ENCODE data around the gene AGAP1. TPM values are rescaled to one million over a fixed set of nuclear protein-coding genes. Genes with fewer than 3 reads are reported as not detected.

Gene AGAP1
- total and polyA plus RNA-seq, 9 donors = 5.7 to 32.2 (median 20.2) TPM

DNA sequence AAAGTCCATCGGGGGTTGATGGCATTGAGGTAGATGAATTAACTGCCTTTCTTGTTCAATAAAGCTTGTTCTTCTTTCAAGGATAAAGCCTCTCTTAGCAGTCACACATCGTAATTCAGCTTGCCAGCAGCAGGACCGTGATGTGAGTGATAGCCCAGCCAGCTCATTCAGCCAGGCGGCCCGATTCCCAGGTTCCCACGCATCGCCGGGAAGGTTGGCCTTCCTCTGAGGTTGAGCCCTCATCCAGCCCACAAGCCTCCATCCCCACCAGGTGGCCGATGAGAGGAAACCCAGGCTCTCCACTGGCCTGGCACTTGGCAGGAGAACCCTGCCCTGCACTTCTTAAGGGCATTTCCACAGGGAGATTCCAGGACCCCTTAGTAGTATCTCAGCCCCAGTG lies 4.7 kb downstream of the AGAP1 start:
- TF ChIP-seq POLR2A (IDR thresholded peaks at IDR 0.05) (no peak), EP300 (IDR thresholded peaks at IDR 0.05) (no peak)
- TF ChIP-seq, protein P1, sequence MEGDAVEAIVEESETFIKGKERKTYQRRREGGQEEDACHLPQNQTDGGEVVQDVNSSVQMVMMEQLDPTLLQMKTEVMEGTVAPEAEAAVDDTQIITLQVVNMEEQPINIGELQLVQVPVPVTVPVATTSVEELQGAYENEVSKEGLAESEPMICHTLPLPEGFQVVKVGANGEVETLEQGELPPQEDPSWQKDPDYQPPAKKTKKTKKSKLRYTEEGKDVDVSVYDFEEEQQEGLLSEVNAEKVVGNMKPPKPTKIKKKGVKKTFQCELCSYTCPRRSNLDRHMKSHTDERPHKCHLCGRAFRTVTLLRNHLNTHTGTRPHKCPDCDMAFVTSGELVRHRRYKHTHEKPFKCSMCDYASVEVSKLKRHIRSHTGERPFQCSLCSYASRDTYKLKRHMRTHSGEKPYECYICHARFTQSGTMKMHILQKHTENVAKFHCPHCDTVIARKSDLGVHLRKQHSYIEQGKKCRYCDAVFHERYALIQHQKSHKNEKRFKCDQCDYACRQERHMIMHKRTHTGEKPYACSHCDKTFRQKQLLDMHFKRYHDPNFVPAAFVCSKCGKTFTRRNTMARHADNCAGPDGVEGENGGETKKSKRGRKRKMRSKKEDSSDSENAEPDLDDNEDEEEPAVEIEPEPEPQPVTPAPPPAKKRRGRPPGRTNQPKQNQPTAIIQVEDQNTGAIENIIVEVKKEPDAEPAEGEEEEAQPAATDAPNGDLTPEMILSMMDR (IDR thresholded peaks at IDR 0.05) = no peak
- no peaks in the 10 kb centered on the region for H3K27me3 ChIP-seq
- H3K9me3 ChIP-seq = no peaks in the 10 kb centered on the region
- DNase-seq = no peak
- H3K4me1 ChIP-seq (ENCODE audit: insufficient read depth) = peaks cover 4% of the 10 kb centered on the region
- WGBS, 3 donors = 77 to 81% (median 77%) methylated on average over 9 of the region's 9 CpGs
- no peak overlapping the region for H3K27ac ChIP-seq
- intact Hi-C loops (cut with DNase I) = loop anchor here in 2 of 4 donors (5.0 to 10.0 kb wide), 2 partner anchors 86 to 89 kb away; no protein-coding TSS in a partner anchor
- H3K36me3 ChIP-seq = no peaks in the 10 kb centered on the region
- H3K4me3 ChIP-seq = no peak overlapping the region

DNA sequence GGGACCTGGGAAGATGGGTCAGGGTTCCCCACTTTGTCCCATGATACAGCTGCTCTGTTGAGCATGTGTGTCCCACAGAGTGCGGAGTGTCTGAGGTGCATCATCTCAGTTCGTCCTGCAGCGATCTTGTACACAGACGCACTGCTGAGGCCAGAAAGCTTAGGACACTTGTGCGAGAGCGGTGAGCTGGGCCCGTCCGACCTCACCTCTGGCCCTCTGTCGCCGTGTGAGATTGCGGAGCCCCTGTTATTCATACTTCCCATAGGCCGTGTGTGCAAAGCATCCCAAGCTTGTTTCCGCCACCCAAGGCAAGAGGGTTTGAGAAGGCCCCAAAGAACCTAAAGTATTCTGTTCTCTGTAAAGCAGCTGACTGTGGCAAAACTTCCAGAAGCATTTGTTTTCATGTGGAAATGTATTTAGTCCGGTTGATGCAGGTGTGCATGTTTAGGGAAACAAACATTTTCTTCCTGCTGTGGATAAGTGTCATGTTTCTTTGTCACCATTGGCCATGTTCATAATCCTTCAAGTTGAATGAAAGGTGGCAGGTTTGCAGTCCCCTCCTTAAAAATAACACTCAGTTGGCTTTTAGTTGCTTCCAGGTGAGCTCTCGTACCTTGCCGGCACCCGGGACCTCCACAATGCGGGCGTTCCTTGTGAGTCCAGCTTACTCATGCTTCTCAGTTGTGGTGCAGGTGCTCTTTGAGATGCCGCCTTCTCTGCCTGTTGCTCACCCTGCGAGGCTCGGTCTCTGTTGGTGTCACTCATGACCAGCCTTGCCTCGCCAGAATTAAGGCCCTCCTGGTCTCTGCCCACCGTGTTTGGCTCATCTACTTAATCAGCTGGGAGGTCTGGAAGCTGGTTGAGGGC lies 5.3 kb downstream of the AGAP1 start:
- H3K4me3 ChIP-seq = no peak overlapping the region
- TF ChIP-seq, protein P1 (IDR thresholded peaks at IDR 0.05) = no peak
- TF ChIP-seq EP300 (IDR thresholded peaks at IDR 0.05) = no peak
- TF ChIP-seq POLR2A (IDR thresholded peaks at IDR 0.05) = no peak
- no peaks in the 10 kb centered on the region for H3K27me3 ChIP-seq
- 92 to 93% (median 93%) methylated on average over 24 of the region's 24 CpGs for WGBS, 3 donors
- no peak overlapping the region for H3K27ac ChIP-seq
- no peaks in the 10 kb centered on the region for H3K36me3 ChIP-seq
- peaks cover 4% of the 10 kb centered on the region for H3K4me1 ChIP-seq (ENCODE audit: insufficient read depth)
- DNase-seq = no peak
- no peaks in the 10 kb centered on the region for H3K9me3 ChIP-seq
- intact Hi-C loops (cut with DNase I) = loop anchor here in 2 of 4 donors (5.0 to 10.0 kb wide), 2 partner anchors 86 to 88 kb away; no protein-coding TSS in a partner anchor

DNA sequence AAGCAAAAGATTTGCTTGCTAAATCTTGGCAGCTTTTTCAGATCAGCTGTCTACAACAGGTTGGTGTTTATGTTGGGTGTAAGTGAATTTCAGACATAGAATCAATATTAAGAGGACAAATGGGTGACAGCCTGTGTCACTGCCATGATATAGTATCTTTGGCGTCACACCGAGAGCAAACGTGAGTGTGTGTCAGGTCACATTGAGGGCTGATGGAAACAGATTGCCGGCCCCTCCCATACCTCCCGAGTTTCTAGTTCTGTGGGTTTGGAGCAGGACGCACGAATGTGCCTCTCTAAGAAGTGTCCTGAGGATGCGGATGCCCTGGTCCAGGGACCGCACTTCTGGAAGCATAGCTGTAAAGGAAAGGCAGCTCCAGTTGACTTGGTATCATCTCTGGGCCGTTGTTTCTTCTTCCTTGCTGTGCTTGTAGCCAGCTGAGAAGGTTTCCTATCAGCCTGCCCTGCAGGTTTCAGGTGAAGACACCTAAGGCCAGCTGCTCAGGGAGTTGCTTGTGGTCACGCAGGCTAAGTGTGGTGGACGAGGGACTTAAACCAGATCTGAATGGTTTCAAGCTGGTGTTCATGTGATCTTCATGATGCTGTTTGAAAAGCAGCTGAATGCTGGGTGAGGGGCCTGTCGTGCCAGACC lies 6.4 kb downstream of the AGAP1 start:
- TF ChIP-seq, protein P1 (IDR thresholded peaks at IDR 0.05) = no peak
- TF ChIP-seq EP300 (IDR thresholded peaks at IDR 0.05) = no peak
- no peak for TF ChIP-seq POLR2A (IDR thresholded peaks at IDR 0.05)
- no peak for DNase-seq
- intact Hi-C loops (cut with DNase I) = loop anchor here in 1 of 4 donors (10.0 kb wide), 1 partner anchor 75 kb away; no protein-coding TSS in a partner anchor
- Histone ChIP-seq H3K4me1 (ENCODE audit: insufficient read depth) (peaks cover 6% of the 10 kb centered on the region), H3K9me3 (no peaks in the 10 kb centered on the region), H3K36me3 (no peaks in the 10 kb centered on the region), H3K27me3 (no peaks in the 10 kb centered on the region), H3K4me3 (no peak overlapping the region), H3K27ac (no peak overlapping the region)
- 90 to 93% (median 91%) methylated on average over 13 of the region's 13 CpGs for WGBS, 3 donors

DNA sequence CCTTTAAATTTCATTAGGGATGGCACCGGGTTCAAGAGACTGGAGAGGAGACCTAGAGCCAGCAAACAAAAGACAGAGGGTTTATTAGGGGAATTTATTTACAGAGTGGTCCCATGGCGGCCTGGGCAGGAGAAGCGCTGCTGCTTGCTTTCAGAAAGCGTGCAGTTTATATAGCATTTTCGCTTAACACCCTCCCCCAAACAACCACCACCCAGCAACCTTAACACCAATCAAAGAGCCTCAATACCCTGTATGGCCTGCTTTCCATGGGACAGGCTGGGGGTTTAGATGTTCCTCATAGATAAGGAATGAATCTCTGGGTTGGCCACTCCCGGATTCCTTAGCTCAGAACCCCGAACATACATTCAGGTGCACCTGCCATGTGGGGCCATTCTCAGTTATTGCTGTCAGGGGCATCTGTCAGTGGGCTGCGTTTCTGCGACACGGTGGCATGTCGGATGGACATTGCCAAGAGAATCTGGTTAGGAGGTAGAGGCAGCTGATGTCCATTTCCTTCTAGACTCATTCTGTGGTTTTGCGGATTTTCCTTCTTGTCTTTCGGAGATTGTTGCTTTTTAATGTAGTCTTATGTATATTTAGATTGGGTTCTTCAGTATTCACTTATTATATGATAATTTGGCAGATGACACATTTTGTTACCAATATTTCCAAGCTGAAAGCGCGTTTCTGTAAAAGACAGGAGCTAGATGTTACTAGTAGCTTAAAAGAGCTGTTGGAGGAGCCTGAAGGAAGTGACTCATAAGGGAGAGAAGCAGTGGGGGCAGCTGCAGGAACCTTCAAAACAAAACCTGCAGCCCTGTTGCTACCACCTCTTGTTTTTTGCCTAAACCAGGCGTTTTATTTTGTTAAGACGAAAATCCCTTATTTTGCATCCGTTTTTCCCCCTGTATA lies 7.2 kb downstream of the AGAP1 start:
- H3K27me3 ChIP-seq = no peaks in the 10 kb centered on the region
- TF ChIP-seq POLR2A (IDR thresholded peaks at IDR 0.05) (no peak), EP300 (IDR thresholded peaks at IDR 0.05) (no peak)
- TF ChIP-seq, protein P1 (IDR thresholded peaks at IDR 0.05) = no peak
- H3K27ac ChIP-seq = no peak overlapping the region
- 63 to 70% (median 66%) methylated on average over 18 of the region's 18 CpGs for WGBS, 3 donors
- intact Hi-C loops (cut with DNase I) = loop anchor here in 1 of 4 donors (10.0 kb wide), 1 partner anchor 74 kb away; no protein-coding TSS in a partner anchor
- no peak overlapping the region for H3K4me3 ChIP-seq
- no peaks in the 10 kb centered on the region for H3K9me3 ChIP-seq
- H3K4me1 ChIP-seq (ENCODE audit: insufficient read depth) = peaks cover 5% of the 10 kb centered on the region
- no peak for DNase-seq
- H3K36me3 ChIP-seq = no peaks in the 10 kb centered on the region
